CD14-positive monocyte (primary cell): ENCODE measurements around the gene TPM2. TPM values are rescaled to one million over a fixed set of nuclear protein-coding genes. Genes with fewer than 3 reads are reported as not detected.
"Not testable (repeated sequence)": the region's sequence is repeated elsewhere in the genome, so short reads cannot be mapped to it uniquely, and the experiment has no call there.

ENCODE experiments used
- DNase-seq, 3 donors: peaks; one replicate each; pipeline ENCODE4 v3.0.0-alpha.2; 2011 to 2022
- H2AFZ ChIP-seq: 2 replicates; pipeline ENCODE4 v1.6.0; 2012; ENCODE audit warnings: mild to moderate bottlenecking, low read depth, low read length, inconsistent platforms; ENCODE audit not compliant: insufficient read depth, poor library complexity, severe bottlenecking
- H3K27ac ChIP-seq, 2 donors: 1 replicate in 1 of 2; 2 replicates in 1 of 2; pipeline ENCODE4 v1.5.1; 2012 to 2013; ENCODE audit warnings: low read length in 2 of 2, control low read depth in 1 of 2, inconsistent platforms in 1 of 2, low read depth in 1 of 2, mild to moderate bottlenecking in 1 of 2
- H3K27me3 ChIP-seq, 2 donors: one replicate each; pipeline versions ENCODE4 v1.6.0 to v1.6.1; 2011 to 2013; ENCODE audit warnings: low read length in 2 of 2; ENCODE audit not compliant: control insufficient read depth in 2 of 2, insufficient read depth in 2 of 2
- H3K36me3 ChIP-seq, 2 donors: replicated peaks in 1 of 2; 1 replicate in 1 of 2; 2 replicates in 1 of 2; pipeline versions ENCODE4 v1.5.1 to v1.6.1; 2012 to 2013; ENCODE audit warnings: low read length in 2 of 2, control low read depth in 1 of 2, inconsistent platforms in 1 of 2, mild to moderate bottlenecking in 1 of 2; ENCODE audit not compliant: insufficient read depth in 2 of 2, control insufficient read depth in 1 of 2
- H3K4me1 ChIP-seq, 2 donors: 1 replicate in 1 of 2; 2 replicates in 1 of 2; pipeline versions ENCODE4 v1.5.1 to v1.6.1; 2012 to 2013; ENCODE audit warnings: low read length in 2 of 2, control low read depth in 1 of 2, inconsistent platforms in 1 of 2, mild to moderate bottlenecking in 1 of 2, moderate library complexity in 1 of 2; ENCODE audit not compliant: insufficient read depth in 2 of 2, control insufficient read depth in 1 of 2
- H3K4me2 ChIP-seq: replicated peaks from 2 replicates; pipeline ENCODE3; 2012; ENCODE audit warnings: low read length, moderate library complexity, mild to moderate bottlenecking; ENCODE audit not compliant: poor library complexity, severe bottlenecking; ENCODE audit errors: extremely low read depth
- H3K4me3 ChIP-seq, 3 experiments: fragments of 200-600 bp in 1 of 3; sonication (generic) in 1 of 3; replicated peaks in 1 of 3; 1 replicate in 2 of 3; 2 replicates in 1 of 3; pipeline ENCODE4 v1.5.1; 2011 to 2013; ENCODE audit warnings: low read length in 3 of 3, mild to moderate bottlenecking in 3 of 3, control low read depth in 2 of 3, low read depth in 2 of 3, inconsistent platforms in 1 of 3, moderate library complexity in 1 of 3
- H3K79me2 ChIP-seq: 2 replicates; pipeline ENCODE4 v1.6.0; 2012; ENCODE audit warnings: mild to moderate bottlenecking, control low read depth, inconsistent platforms, low read length, moderate library complexity; ENCODE audit not compliant: insufficient read depth
- H3K9ac ChIP-seq: 2 replicates; pipeline ENCODE4 v1.6.0; 2017; ENCODE audit warnings: low read length, mild to moderate bottlenecking; ENCODE audit not compliant: insufficient read depth, poor library complexity, severe bottlenecking
- H3K9me3 ChIP-seq, 2 donors: replicated peaks in 1 of 2; 1 replicate in 1 of 2; 2 replicates in 1 of 2; pipeline versions ENCODE4 v1.5.1 to v1.6.1; 2012 to 2013; ENCODE audit warnings: low read length in 2 of 2, control low read depth in 1 of 2; ENCODE audit not compliant: control insufficient read depth in 1 of 2, insufficient read depth in 1 of 2
- H4K20me1 ChIP-seq: 2 replicates; pipeline ENCODE4 v1.6.0; 2012; ENCODE audit warnings: mild to moderate bottlenecking, low read length, control low read depth, moderate library complexity; ENCODE audit not compliant: insufficient read depth
- H3K27ac Mint-ChIP-seq, 7 donors: one replicate each; pipeline ENCODE4 v1.8.0; 2020; ENCODE audit warnings: mild to moderate bottlenecking in 7 of 7, mixed read lengths in 7 of 7, moderate library complexity in 6 of 7, inconsistent platforms in 2 of 7
- H3K27me3 Mint-ChIP-seq, 3 donors: one replicate each; pipeline ENCODE4 v1.8.0; 2021 to 2022; ENCODE audit warnings: low read depth in 3 of 3, mild to moderate bottlenecking in 3 of 3, mixed read lengths in 3 of 3, moderate library complexity in 3 of 3, inconsistent platforms in 1 of 3
- H3K36me3 Mint-ChIP-seq, 2 donors: one replicate each; pipeline ENCODE4 v1.8.0; 2020; ENCODE audit warnings: mixed read lengths in 2 of 2, inconsistent platforms in 1 of 2, mild to moderate bottlenecking in 1 of 2
- H3K4me1 Mint-ChIP-seq: one replicate; pipeline ENCODE4 v1.8.0; 2020; ENCODE audit warnings: mild to moderate bottlenecking, mixed read lengths
- H3K4me3 Mint-ChIP-seq, 2 donors: one replicate each; pipeline ENCODE4 v1.8.0; 2020; ENCODE audit warnings: mild to moderate bottlenecking in 2 of 2, mixed read lengths in 2 of 2, moderate library complexity in 1 of 2
- H3K9me3 Mint-ChIP-seq, 7 donors: one replicate each; pipeline ENCODE4 v1.8.0; 2020 to 2022; ENCODE audit warnings: mixed read lengths in 7 of 7, mild to moderate bottlenecking in 6 of 7, moderate library complexity in 6 of 7, inconsistent platforms in 2 of 7
- WGBS: methylation state at CpG from one replicate; pipeline ENCODE4 v1.1.5; 2013; ENCODE audit warnings: missing lambda C conversion rate; ENCODE audit not compliant: insufficient coverage; 5-methylcytosine and 5-hydroxymethylcytosine counted together
- intact Hi-C, 2 donors: fragments of 100-400 bp; cut with micrococcal nuclease; formaldehyde crosslinking; loops; one replicate each; pipeline versions ENCODE4 v1.15.0 to v1.15.1; 2023
- polyA plus RNA-seq, 3 donors: library from polyadenylated mRNA; depleted of rRNA in 1 of 3; unstranded in 2 of 3; stranded (reverse) in 1 of 3; fragments of 300-500 nt in 2 of 3; fragments of >200 nt in 1 of 3; fragmentation: Illumina TruSeq in 2 of 3; gene quantifications; 1 replicate in 2 of 3; 2 replicates in 1 of 3; pipeline ENCODE4 v1.2.3, GENCODE V29; 2012 to 2021
- TF ChIP-seq, protein P1 (sequence below): fragments of 200-600 bp; IDR thresholded peaks from one replicate; pipeline ENCODE4 v1.8.0; 2022; ENCODE audit warnings: antibody characterized with exemption, mild to moderate bottlenecking

Gene TPM2
- polyA plus RNA-seq, 3 donors = 7.7 TPM; not detected in 2

- Histone ChIP-seq H3K4me2 (no peak overlapping the region), H3K27me3 (no peaks in the 10 kb centered on the region), H2AFZ (no peak overlapping the region), H3K36me3 (no peaks in the 10 kb centered on the region), H3K4me1 (peaks cover 80 to 86% of the 10 kb centered on the region in 2 donors), H3K9ac (no peak overlapping the region), H3K9me3 (no peaks in the 10 kb centered on the region), H3K79me2 (peaks cover 14% of the 10 kb centered on the region), H3K4me3 (no peak overlapping the region), H3K27ac (no peak overlapping the region), H4K20me1 (no peaks in the 10 kb centered on the region)
- over 99% methylated on average over 12 of the region's 12 CpGs for whole genome bisulfite sequencing
- Mint-ChIP-seq H3K27ac (peak overlapping the region in 3 of 7 donors; percentile 7 to 99 (median 58)), H3K4me3 (no peak overlapping the region), H3K9me3 (peaks cover 0 to 6% (median 3%) of the 10 kb centered on the region in 7 donors), H3K4me1 (peaks cover 87% of the 10 kb centered on the region), H3K27me3 (peaks cover 0 to 5% (median 0%) of the 10 kb centered on the region in 3 donors), H3K36me3 (peaks cover 12% of the 10 kb centered on the region in 2 donors)
- DNase-seq = no peak
- TF ChIP-seq, protein P1, sequence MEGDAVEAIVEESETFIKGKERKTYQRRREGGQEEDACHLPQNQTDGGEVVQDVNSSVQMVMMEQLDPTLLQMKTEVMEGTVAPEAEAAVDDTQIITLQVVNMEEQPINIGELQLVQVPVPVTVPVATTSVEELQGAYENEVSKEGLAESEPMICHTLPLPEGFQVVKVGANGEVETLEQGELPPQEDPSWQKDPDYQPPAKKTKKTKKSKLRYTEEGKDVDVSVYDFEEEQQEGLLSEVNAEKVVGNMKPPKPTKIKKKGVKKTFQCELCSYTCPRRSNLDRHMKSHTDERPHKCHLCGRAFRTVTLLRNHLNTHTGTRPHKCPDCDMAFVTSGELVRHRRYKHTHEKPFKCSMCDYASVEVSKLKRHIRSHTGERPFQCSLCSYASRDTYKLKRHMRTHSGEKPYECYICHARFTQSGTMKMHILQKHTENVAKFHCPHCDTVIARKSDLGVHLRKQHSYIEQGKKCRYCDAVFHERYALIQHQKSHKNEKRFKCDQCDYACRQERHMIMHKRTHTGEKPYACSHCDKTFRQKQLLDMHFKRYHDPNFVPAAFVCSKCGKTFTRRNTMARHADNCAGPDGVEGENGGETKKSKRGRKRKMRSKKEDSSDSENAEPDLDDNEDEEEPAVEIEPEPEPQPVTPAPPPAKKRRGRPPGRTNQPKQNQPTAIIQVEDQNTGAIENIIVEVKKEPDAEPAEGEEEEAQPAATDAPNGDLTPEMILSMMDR = no peak
- intact Hi-C loops = loop anchor here in 1 of 2 donors (10.0 kb wide), 1 partner anchor 52 kb away; no protein-coding TSS in a partner anchor
Measured at GRCh38 chr9:35643046-35643445, 46.7 kb downstream of the TPM2 start.

- not testable (repeated sequence) for H3K36me3 ChIP-seq, H3K27me3 Mint-ChIP-seq, H3K4me3 ChIP-seq, H3K9ac ChIP-seq, H3K27me3 ChIP-seq, H2AFZ ChIP-seq, H3K27ac ChIP-seq, H3K4me2 ChIP-seq, H3K9me3 ChIP-seq, H4K20me1 ChIP-seq, H3K9me3 Mint-ChIP-seq
- WGBS = no CpG with 5 or more reads among the region's 3 CpGs
- peaks cover 93% of the 10 kb centered on the region for H3K4me1 Mint-ChIP-seq
- DNase-seq = peak in 1 of 3 donors; percentile 23
- peaks cover 12% of the 10 kb centered on the region in 2 donors for H3K36me3 Mint-ChIP-seq
- Histone ChIP-seq H3K79me2 (peaks cover 14% of the 10 kb centered on the region), H3K4me1 (peaks cover 83 to 89% of the 10 kb centered on the region in 2 donors)
- peak overlapping the region in 1 of 2 donors; percentile 36 for H3K4me3 Mint-ChIP-seq
- H3K27ac Mint-ChIP-seq = peak overlapping the region; percentile 56 to 85 (median 81)
- intact Hi-C loops = loop anchor here in 1 of 2 donors (10.0 kb wide), 1 partner anchor 53 kb away; no protein-coding TSS in a partner anchor
Measured at GRCh38 chr9:35641478-35641877, 48.2 kb downstream of the TPM2 start.

- H3K27ac Mint-ChIP-seq = peak overlapping the region in 5 of 7 donors; percentile 48 to 79 (median 64)
- H3K9me3 Mint-ChIP-seq, DNase-seq, H2AFZ ChIP-seq, H3K9me3 ChIP-seq, H3K9ac ChIP-seq, H3K79me2 ChIP-seq, H3K4me3 ChIP-seq, H3K36me3 ChIP-seq, H4K20me1 ChIP-seq, H3K27me3 ChIP-seq, H3K4me3 Mint-ChIP-seq, H3K27me3 Mint-ChIP-seq, H3K4me2 ChIP-seq: not testable (repeated sequence)
- 95% methylated on average over 12 of the region's 15 CpGs for WGBS
- H3K4me1 Mint-ChIP-seq = peaks cover 93% of the 10 kb centered on the region
- Histone ChIP-seq H3K27ac (peak overlapping the region in 1 of 2 donors; percentile 76), H3K4me1 (peaks cover 85 to 89% of the 10 kb centered on the region in 2 donors)
- H3K36me3 Mint-ChIP-seq = peaks cover 12% of the 10 kb centered on the region in 2 donors
- intact Hi-C loops = loop anchor here in 1 of 2 donors (10.0 kb wide), 1 partner anchor 54 kb away; no protein-coding TSS in a partner anchor
Measured at GRCh38 chr9:35640431-35640830, 49.3 kb downstream of the TPM2 start.
